ENCODE measurements around the gene APMAP. TPM values are rescaled to one million over a fixed set of nuclear protein-coding genes. Genes with fewer than 3 reads are reported as not detected.

Gene APMAP
- total and polyA plus RNA-seq, 9 of the 15 experiments (the other 6 are each of a cell fraction or from before 2014, with no cell fraction given), result 6.7 to 18.2 (median 14.4) TPM

DNA sequence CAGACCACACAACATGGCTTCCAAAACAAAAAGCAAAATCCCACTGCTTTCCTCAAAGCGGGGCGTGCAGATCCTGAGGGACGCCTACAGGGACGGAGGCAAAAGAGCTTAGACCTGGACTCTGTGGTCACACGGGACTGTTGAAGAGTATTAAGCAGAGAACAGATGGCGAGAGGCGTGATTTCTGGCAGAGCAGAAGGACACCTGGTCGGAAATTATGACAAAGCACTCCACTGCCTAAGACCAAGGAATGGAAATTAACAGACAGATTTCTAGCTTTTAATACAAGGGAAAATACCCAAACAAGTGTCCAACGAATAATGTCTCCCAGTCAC, 28.1 kb downstream of the APMAP start:
- no peaks in the 10 kb centered on the region for H3K9me3 ChIP-seq (replicated peaks; ENCODE audit: control insufficient read depth, insufficient read depth, low read depth, low read length)
- H3K79me2 ChIP-seq (ENCODE audit: control insufficient read depth, insufficient read depth, low read length), result no peaks in the 10 kb centered on the region
- 87% methylated on average over 9 of the region's 9 CpGs for WGBS (ENCODE audit: insufficient coverage, low coverage, missing lambda C conversion rate)
- H3K9ac ChIP-seq (ENCODE audit: insufficient read depth in 1 of 2, low read depth in 2 of 2, low read length in 2 of 2), result no peak overlapping the region
- H3K36me3 ChIP-seq (ENCODE audit: control insufficient read depth, insufficient read depth, low read length), result peaks cover 29% of the 10 kb centered on the region; the same call in 2 of the 3 replicates
- H2AFZ ChIP-seq (ENCODE audit: low read depth, low read length), result no peak overlapping the region
- in situ Hi-C loops (cut with MboI) (no loop called here), intact Hi-C loops (cut with micrococcal nuclease) (no loop called here)
- no TSS peak for BruUV-seq (replicated peaks)
- no peaks in the 10 kb centered on the region for H3K9me1 ChIP-seq (ENCODE audit: control insufficient read depth, insufficient read depth, low read length)
- POLR2A ChIA-PET, result no interaction called here
- no peak overlapping the region for H3K4me3 ChIP-seq
- no peak overlapping the region for H3K27ac ChIP-seq (ENCODE audit: extremely low read depth, low read depth, low read length)
- no peaks in the 10 kb centered on the region for H3K27me3 ChIP-seq (ENCODE audit: control insufficient read depth in 2 of 2, insufficient read depth in 2 of 2, low read length in 2 of 2)
- FAIRE-seq (no peak), ATAC-seq (no peak), DNase-seq (ENCODE audit: extremely low read depth in 1 of 4, low spot score in 3 of 4) (no peak)
- H3K4me1 ChIP-seq (replicated peaks in 1 of 2; ENCODE audit: control insufficient read depth in 2 of 2, insufficient read depth in 2 of 2, low read length in 2 of 2), result no peaks in the 10 kb centered on the region
- CTCF ChIA-PET (ENCODE audit: low intra/inter-chr PET ratio), result no interaction called here
- H4K20me1 ChIP-seq (replicated peaks; ENCODE audit: control insufficient read depth, insufficient read depth, low read length), result no peaks in the 10 kb centered on the region
- no peak overlapping the region for H3K4me2 ChIP-seq (ENCODE audit: insufficient read depth, low read length)
- no peak for TF ChIP-seq EP300 (IDR thresholded peaks at IDR 0.05; ENCODE audit: low read length)
- TF ChIP-seq HIVEP1 (CRISPR knock-in tag; IDR thresholded peaks at IDR 0.05), result no peak
- no peak for TF ChIP-seq RBM39 (optimal IDR thresholded peaks at IDR 0.05; ENCODE audit: low read depth, low read length)
- no peak for TF ChIP-seq ZNF23 (CRISPR knock-in tag; IDR thresholded peaks at IDR 0.05)
- TF ChIP-seq, protein P1, sequence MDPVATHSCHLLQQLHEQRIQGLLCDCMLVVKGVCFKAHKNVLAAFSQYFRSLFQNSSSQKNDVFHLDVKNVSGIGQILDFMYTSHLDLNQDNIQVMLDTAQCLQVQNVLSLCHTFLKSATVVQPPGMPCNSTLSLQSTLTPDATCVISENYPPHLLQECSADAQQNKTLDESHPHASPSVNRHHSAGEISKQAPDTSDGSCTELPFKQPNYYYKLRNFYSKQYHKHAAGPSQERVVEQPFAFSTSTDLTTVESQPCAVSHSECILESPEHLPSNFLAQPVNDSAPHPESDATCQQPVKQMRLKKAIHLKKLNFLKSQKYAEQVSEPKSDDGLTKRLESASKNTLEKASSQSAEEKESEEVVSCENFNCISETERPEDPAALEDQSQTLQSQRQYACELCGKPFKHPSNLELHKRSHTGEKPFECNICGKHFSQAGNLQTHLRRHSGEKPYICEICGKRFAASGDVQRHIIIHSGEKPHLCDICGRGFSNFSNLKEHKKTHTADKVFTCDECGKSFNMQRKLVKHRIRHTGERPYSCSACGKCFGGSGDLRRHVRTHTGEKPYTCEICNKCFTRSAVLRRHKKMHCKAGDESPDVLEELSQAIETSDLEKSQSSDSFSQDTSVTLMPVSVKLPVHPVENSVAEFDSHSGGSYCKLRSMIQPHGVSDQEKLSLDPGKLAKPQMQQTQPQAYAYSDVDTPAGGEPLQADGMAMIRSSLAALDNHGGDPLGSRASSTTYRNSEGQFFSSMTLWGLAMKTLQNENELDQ (CRISPR knock-in tag; IDR thresholded peaks at IDR 0.05; ENCODE audit: borderline replicate concordance), result no peak
- TF ChIP-seq, protein P2, sequence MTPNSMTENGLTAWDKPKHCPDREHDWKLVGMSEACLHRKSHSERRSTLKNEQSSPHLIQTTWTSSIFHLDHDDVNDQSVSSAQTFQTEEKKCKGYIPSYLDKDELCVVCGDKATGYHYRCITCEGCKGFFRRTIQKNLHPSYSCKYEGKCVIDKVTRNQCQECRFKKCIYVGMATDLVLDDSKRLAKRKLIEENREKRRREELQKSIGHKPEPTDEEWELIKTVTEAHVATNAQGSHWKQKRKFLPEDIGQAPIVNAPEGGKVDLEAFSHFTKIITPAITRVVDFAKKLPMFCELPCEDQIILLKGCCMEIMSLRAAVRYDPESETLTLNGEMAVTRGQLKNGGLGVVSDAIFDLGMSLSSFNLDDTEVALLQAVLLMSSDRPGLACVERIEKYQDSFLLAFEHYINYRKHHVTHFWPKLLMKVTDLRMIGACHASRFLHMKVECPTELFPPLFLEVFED (CRISPR knock-in tag; conservative IDR thresholded peaks at IDR 0.05), result no peak
- TF ChIP-seq, protein P3, sequence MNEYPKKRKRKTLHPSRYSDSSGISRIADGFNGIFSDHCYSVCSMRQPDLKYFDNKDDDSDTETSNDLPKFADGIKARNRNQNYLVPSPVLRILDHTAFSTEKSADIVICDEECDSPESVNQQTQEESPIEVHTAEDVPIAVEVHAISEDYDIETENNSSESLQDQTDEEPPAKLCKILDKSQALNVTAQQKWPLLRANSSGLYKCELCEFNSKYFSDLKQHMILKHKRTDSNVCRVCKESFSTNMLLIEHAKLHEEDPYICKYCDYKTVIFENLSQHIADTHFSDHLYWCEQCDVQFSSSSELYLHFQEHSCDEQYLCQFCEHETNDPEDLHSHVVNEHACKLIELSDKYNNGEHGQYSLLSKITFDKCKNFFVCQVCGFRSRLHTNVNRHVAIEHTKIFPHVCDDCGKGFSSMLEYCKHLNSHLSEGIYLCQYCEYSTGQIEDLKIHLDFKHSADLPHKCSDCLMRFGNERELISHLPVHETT (CRISPR knock-in tag; conservative IDR thresholded peaks at IDR 0.05 in 1 of 2, IDR thresholded peaks at IDR 0.05 in 1 of 2), result no peak
- no peak for TF ChIP-seq BCOR (IDR thresholded peaks at IDR 0.05)
- no peak for TF ChIP-seq SNRNP70 (optimal IDR thresholded peaks at IDR 0.05; ENCODE audit: low read depth, low read length)
- no peak for TF ChIP-seq ZNF445 (CRISPR knock-in tag; IDR thresholded peaks at IDR 0.05; ENCODE audit: low read depth)
- TF ChIP-seq NELFE (IDR thresholded peaks at IDR 0.05; ENCODE audit: insufficient read depth, insufficient read length), result no peak
- TF ChIP-seq ZNF584 (CRISPR knock-in tag; IDR thresholded peaks at IDR 0.05; ENCODE audit: low read depth), result no peak
- TF ChIP-seq, protein P4, sequence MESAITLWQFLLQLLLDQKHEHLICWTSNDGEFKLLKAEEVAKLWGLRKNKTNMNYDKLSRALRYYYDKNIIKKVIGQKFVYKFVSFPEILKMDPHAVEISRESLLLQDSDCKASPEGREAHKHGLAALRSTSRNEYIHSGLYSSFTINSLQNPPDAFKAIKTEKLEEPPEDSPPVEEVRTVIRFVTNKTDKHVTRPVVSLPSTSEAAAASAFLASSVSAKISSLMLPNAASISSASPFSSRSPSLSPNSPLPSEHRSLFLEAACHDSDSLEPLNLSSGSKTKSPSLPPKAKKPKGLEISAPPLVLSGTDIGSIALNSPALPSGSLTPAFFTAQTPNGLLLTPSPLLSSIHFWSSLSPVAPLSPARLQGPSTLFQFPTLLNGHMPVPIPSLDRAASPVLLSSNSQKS (CRISPR knock-in tag; IDR thresholded peaks at IDR 0.05), result no peak
- TF ChIP-seq BACH1 (tag; IDR thresholded peaks at IDR 0.05), result no peak
- TF ChIP-seq, protein P5, sequence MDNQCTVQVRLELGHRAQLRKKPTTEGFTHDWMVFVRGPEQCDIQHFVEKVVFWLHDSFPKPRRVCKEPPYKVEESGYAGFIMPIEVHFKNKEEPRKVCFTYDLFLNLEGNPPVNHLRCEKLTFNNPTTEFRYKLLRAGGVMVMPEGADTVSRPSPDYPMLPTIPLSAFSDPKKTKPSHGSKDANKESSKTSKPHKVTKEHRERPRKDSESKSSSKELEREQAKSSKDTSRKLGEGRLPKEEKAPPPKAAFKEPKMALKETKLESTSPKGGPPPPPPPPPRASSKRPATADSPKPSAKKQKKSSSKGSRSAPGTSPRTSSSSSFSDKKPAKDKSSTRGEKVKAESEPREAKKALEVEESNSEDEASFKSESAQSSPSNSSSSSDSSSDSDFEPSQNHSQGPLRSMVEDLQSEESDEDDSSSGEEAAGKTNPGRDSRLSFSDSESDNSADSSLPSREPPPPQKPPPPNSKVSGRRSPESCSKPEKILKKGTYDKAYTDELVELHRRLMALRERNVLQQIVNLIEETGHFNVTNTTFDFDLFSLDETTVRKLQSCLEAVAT (IDR thresholded peaks at IDR 0.05), result no peak

Measured in K562 (cell line).